ENCODE measurements around the gene NCAPD3. TPM values are rescaled to one million over a fixed set of nuclear protein-coding genes. Genes with fewer than 3 reads are reported as not detected.

NCAPD3 gene
- 29.1 TPM for total RNA-seq

GRCh38 chr11:134223836-134224709, at the start of gene NCAPD3, which contains the start of gene VPS26B:
NCAPD3 (minus strand) TSS chr11:134223967; CDS start chr11:134223926, 41 bp downstream.
VPS26B (plus strand) TSS chr11:134224671; CDS start chr11:134225123, 452 bp downstream.

GRCh38 chr11:134253188-134253993, 29.6 kb upstream of the NCAPD3 start, which contains the start of the genes ACAD8 and THYN1:
ACAD8 (plus strand) TSS chr11:134253568; CDS start chr11:134253601, 33 bp downstream.
THYN1 (minus strand) TSS chr11:134253352; CDS start chr11:134252882, 470 bp downstream.

Other genes starting within 250 kb of the NCAPD3 start
- gene JAM3, start 154.9 kb downstream of the NCAPD3 start, total RNA-seq, result 46.0 TPM
- 119 TPM for gene VPS26B, start 704 bp upstream of the NCAPD3 start, total RNA-seq
- 42.3 TPM for gene THYN1, start 29.4 kb upstream of the NCAPD3 start, total RNA-seq
- gene ACAD8, start 29.6 kb upstream of the NCAPD3 start, total RNA-seq, result 50.7 TPM
- gene GLB1L3, start 52.4 kb upstream of the NCAPD3 start, total RNA-seq, result 0.94 TPM
- gene GLB1L2, start 108.0 kb upstream of the NCAPD3 start, total RNA-seq, result 2.2 TPM
- 75.4 TPM for gene B3GAT1, start 188.3 kb upstream of the NCAPD3 start, total RNA-seq

All from parietal lobe (tissue), 1 donor.